Activated naive CD4-positive, alpha-beta T cell treated with anti-CD3 and anti-CD28 coated beads, Interleukin-2, amount 50 U/mL, for 24 hours (primary cell): ENCODE data around the gene SCML1.

Experiments
- H3K27ac Mint-ChIP-seq: one replicate; pipeline ENCODE4 v1.8.0; 2021; ENCODE audit warnings: mild to moderate bottlenecking, mixed read lengths
- H3K27me3 Mint-ChIP-seq: one replicate; pipeline ENCODE4 v1.8.0; 2021; ENCODE audit warnings: mixed read lengths
- H3K36me3 Mint-ChIP-seq: one replicate; pipeline ENCODE4 v1.8.0; 2021; ENCODE audit warnings: mixed read lengths
- H3K4me1 Mint-ChIP-seq: one replicate; pipeline ENCODE4 v1.8.0; 2021; ENCODE audit warnings: mixed read lengths
- H3K4me3 Mint-ChIP-seq: one replicate; pipeline ENCODE4 v1.8.0; 2021; ENCODE audit warnings: mild to moderate bottlenecking, mixed read lengths
- H3K9me3 Mint-ChIP-seq: one replicate; pipeline ENCODE4 v1.8.0; 2021; ENCODE audit warnings: mixed read lengths

The SCML1 gene

DNA sequence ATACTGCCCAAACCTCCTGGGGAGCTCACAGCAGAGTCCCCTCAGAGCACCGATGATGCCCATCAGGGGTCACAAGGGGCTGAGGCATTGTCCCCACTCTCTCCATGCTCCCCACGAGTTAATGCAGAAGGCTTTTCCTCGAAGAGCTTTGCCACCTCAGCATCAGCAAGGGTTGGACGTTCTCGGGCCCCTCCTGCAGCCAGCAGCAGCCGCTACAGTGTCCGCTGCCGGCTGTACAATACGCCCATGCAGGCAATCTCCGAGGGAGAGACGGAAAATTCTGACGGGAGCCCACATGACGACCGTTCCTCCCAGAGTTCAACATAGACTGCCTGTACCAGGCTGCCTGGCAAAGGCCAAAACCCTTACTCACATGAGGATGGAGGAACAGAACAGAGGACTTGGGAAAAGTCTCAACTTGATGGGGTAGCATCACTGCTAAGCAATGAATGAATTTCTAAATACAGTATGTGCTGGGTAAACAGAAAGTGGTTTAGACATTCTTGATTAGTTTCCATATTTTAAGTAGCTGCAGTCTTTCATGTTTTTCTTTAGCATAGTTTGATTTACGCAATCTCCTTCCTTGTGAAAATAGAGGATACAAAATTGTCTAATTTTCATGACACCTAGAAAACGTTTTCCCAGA is 5.0 kb upstream of the SCML1 start:
- no peaks in the 10 kb centered on the region for H3K9me3 Mint-ChIP-seq
- H3K27me3 Mint-ChIP-seq: no peaks in the 10 kb centered on the region
- no peaks in the 10 kb centered on the region for H3K36me3 Mint-ChIP-seq
- H3K4me1 Mint-ChIP-seq: no peaks in the 10 kb centered on the region
- no peak overlapping the region for H3K27ac Mint-ChIP-seq
- H3K4me3 Mint-ChIP-seq: no peak overlapping the region

DNA sequence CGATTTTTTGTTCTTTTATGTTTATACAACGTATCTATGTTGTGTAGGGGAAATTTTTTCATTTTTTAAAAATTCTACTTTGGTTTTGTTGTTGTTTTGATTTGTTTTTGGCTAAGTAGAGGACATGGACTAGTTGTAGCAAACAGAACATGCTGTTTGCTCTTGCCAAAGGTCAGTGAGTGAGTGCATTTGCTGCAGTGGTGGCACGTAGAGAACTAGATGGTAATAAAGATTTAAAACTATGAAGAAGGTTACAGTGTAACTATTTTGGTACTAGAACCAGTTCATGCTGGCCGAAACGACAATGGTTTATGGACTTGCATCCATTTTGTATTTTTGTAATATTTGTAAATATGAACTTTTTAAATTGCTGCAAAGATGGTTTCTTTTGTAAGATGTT is 1.9 kb upstream of the SCML1 start:
- no peak overlapping the region for H3K27ac Mint-ChIP-seq
- H3K4me3 Mint-ChIP-seq: no peak overlapping the region

GRCh38 chrX:17736478-17736855 is 826 bp upstream of the SCML1 start:
- H3K36me3 Mint-ChIP-seq: no peaks in the 10 kb centered on the region
- no peaks in the 10 kb centered on the region for H3K27me3 Mint-ChIP-seq
- H3K9me3 Mint-ChIP-seq: no peaks in the 10 kb centered on the region
- H3K27ac Mint-ChIP-seq: no peak overlapping the region
- peaks cover 32% of the 10 kb centered on the region for H3K4me1 Mint-ChIP-seq
- peak overlapping the region; percentile 93 for H3K4me3 Mint-ChIP-seq

More for the DNA sequence above, 1.9 kb upstream of the SCML1 start:
- H3K4me1 Mint-ChIP-seq: peaks cover 23% of the 10 kb centered on the region
- H3K9me3 Mint-ChIP-seq: no peaks in the 10 kb centered on the region
- H3K36me3 Mint-ChIP-seq: no peaks in the 10 kb centered on the region
- no peaks in the 10 kb centered on the region for H3K27me3 Mint-ChIP-seq

GRCh38 chrX:17737710-17737985 is 355 bp downstream of the SCML1 start:
- H3K27ac Mint-ChIP-seq: peak overlapping the region; percentile 91
- H3K9me3 Mint-ChIP-seq: no peaks in the 10 kb centered on the region
- H3K36me3 Mint-ChIP-seq: no peaks in the 10 kb centered on the region
- H3K4me3 Mint-ChIP-seq: peak overlapping the region; percentile 93
- peaks cover 44% of the 10 kb centered on the region for H3K4me1 Mint-ChIP-seq
- H3K27me3 Mint-ChIP-seq: no peaks in the 10 kb centered on the region

- Mint-ChIP-seq H3K4me1 (peaks cover 49% of the 10 kb centered on the region), H3K4me3 (peak overlapping the region; percentile 93), H3K36me3 (no peaks in the 10 kb centered on the region), H3K27ac (peak overlapping the region; percentile 91), H3K27me3 (no peaks in the 10 kb centered on the region), H3K9me3 (no peaks in the 10 kb centered on the region)
Measured at GRCh38 chrX:17737986-17738713, 857 bp downstream of the SCML1 start.

GRCh38 chrX:17738737-17739535 is 1.6 kb downstream of the SCML1 start:
- H3K4me3 Mint-ChIP-seq: peak overlapping the region; percentile 93
- H3K27me3 Mint-ChIP-seq: no peaks in the 10 kb centered on the region
- H3K36me3 Mint-ChIP-seq: no peaks in the 10 kb centered on the region
- H3K27ac Mint-ChIP-seq: peak overlapping the region; percentile 91
- H3K4me1 Mint-ChIP-seq: peaks cover 54% of the 10 kb centered on the region
- H3K9me3 Mint-ChIP-seq: no peaks in the 10 kb centered on the region

GRCh38 chrX:17740137-17741122 is 3.1 kb downstream of the SCML1 start:
- Mint-ChIP-seq H3K4me1 (peaks cover 55% of the 10 kb centered on the region), H3K36me3 (no peaks in the 10 kb centered on the region), H3K9me3 (no peaks in the 10 kb centered on the region), H3K4me3 (peak overlapping the region; percentile 43), H3K27me3 (no peaks in the 10 kb centered on the region), H3K27ac (peak overlapping the region; percentile 68)

DNA sequence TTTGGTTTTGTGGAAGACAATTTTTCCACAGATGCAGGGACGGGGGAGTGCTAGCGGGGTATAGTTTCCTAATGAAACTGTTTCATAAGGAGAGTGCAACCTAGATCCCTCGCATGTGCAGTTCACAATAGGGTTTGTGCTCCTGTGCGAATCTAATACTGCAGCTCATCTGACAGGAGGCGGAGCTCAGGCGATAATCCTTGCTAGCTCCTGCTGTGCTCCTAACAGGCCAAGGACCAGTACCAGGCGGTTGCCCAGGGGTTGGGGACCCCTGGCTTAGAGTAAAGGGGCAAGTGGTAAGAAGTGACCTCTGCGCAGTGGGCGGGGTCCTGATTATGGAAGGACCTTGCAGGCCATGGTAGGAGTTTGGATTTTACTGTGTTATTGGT is 3.8 kb downstream of the SCML1 start:
- H3K27me3 Mint-ChIP-seq: no peaks in the 10 kb centered on the region
- H3K4me3 Mint-ChIP-seq: no peak overlapping the region
- peaks cover 55% of the 10 kb centered on the region for H3K4me1 Mint-ChIP-seq
- no peak overlapping the region for H3K27ac Mint-ChIP-seq
- no peaks in the 10 kb centered on the region for H3K36me3 Mint-ChIP-seq
- H3K9me3 Mint-ChIP-seq: no peaks in the 10 kb centered on the region

DNA sequence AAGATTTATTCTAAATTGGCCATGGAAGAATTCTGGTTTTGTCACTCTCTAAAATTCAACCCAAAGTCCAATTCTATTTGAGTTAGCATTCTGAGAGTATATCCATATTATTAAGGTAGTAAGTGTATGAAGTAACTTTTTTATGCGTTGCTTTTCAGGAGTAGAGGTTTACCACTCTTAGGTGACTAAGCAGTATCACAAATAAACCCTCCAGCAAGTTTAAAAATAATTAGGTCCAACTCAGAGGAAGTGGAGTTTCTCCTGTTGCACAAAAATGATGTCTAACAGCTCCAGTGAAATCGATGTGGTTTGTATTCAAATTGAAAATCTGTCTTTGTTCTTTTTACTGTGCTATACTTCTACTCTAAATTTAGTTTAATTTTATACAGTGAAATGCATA is 6.6 kb downstream of the SCML1 start:
- Mint-ChIP-seq H3K4me1 (peaks cover 56% of the 10 kb centered on the region), H3K27me3 (no peaks in the 10 kb centered on the region), H3K27ac (no peak overlapping the region)

DNA sequence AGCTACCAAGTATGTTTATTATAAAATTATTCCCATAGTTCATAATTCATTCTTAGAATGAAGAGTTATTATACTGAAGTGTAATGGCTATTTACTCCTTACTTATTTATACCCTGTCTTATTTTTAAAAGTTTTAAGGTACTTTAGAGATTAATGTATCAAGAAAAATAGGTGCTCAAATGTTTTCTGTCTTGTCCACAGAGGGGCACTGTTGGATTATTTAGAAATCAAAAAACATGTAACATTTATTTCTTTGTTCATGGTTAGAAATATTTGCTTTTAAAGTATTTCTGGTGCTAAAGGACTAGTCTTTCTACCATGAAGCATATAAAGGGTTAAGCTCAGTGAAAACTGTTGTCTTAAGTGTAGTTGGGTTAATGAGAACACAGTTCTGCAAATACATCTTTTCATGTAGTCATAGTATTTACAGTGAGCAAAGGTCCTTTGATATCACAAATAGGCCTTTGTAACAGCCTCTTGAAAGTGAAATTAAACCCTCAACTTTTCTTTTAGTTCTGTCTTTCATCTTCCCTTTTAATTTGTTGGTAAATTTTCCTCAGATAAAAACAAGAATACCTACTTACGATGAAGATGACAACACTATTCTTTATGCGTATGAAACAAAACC is 7.7 kb downstream of the SCML1 start:
- Mint-ChIP-seq H3K27ac (no peak overlapping the region), H3K27me3 (no peaks in the 10 kb centered on the region), H3K9me3 (no peaks in the 10 kb centered on the region), H3K4me3 (no peak overlapping the region), H3K4me1 (peaks cover 45% of the 10 kb centered on the region), H3K36me3 (no peaks in the 10 kb centered on the region)

More for the DNA sequence above, 6.6 kb downstream of the SCML1 start:
- Mint-ChIP-seq H3K4me3 (no peak overlapping the region), H3K36me3 (no peaks in the 10 kb centered on the region), H3K9me3 (no peaks in the 10 kb centered on the region)

DNA sequence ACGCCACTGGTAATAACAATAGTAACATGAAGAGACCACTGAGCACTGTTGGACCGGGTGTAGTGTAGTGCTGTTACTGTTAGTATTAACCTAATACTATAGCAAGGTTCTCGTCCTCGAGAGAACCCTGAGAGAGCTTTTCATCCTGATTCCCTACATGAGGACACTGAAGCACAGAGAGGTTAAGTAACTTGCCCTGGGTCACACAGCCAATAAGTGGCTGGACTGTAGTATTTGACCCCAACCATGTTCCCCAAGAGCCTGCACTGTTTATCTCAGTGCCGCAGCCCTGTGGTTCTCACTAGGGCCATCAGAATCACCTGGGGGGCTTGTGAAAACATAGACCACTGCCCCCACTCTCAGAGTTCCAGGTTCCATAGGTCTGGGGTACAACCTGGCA is 10.4 kb downstream of the SCML1 start:
- no peak overlapping the region for H3K27ac Mint-ChIP-seq
- H3K36me3 Mint-ChIP-seq: no peaks in the 10 kb centered on the region
- no peaks in the 10 kb centered on the region for H3K9me3 Mint-ChIP-seq
- H3K4me1 Mint-ChIP-seq: peaks cover 19% of the 10 kb centered on the region
- H3K4me3 Mint-ChIP-seq: no peak overlapping the region
- H3K27me3 Mint-ChIP-seq: no peaks in the 10 kb centered on the region

GRCh38 chrX:17748684-17749083 is 11.4 kb downstream of the SCML1 start:
- H3K27ac Mint-ChIP-seq: no peak overlapping the region

DNA sequence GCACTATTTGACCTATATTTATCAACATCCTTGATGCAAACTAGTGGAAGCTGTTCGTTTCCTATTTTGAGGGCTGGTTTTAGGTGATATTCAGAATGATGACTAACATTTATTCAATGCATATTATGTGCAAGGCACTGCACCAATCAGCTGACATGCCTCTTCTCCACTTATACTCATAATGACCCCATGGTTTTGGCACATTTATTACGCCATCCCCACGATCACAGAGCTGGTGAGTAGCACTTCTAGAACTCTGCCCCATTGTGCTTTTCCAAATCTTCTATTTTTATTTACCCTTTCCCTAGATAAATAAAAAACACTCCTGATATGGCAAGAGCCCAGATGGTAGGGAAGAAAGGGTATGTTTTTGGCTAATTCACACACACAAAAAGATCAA is 13.1 kb downstream of the SCML1 start:
- Mint-ChIP-seq H3K9me3 (no peaks in the 10 kb centered on the region), H3K27ac (no peak overlapping the region), H3K4me3 (no peak overlapping the region), H3K4me1 (peaks cover 9% of the 10 kb centered on the region), H3K27me3 (no peaks in the 10 kb centered on the region), H3K36me3 (no peaks in the 10 kb centered on the region)

More at GRCh38 chrX:17748684-17749083, 11.4 kb downstream of the SCML1 start:
- Mint-ChIP-seq H3K4me3 (no peak overlapping the region), H3K27me3 (no peaks in the 10 kb centered on the region), H3K36me3 (no peaks in the 10 kb centered on the region), H3K4me1 (peaks cover 12% of the 10 kb centered on the region), H3K9me3 (no peaks in the 10 kb centered on the region)

- Mint-ChIP-seq H3K36me3 (no peaks in the 10 kb centered on the region), H3K4me3 (no peak overlapping the region), H3K27me3 (no peaks in the 10 kb centered on the region), H3K27ac (no peak overlapping the region), H3K9me3 (no peaks in the 10 kb centered on the region), H3K4me1 (peaks cover 15% of the 10 kb centered on the region)
Measured at GRCh38 chrX:17758382-17758781, 21.1 kb downstream of the SCML1 start.

DNA sequence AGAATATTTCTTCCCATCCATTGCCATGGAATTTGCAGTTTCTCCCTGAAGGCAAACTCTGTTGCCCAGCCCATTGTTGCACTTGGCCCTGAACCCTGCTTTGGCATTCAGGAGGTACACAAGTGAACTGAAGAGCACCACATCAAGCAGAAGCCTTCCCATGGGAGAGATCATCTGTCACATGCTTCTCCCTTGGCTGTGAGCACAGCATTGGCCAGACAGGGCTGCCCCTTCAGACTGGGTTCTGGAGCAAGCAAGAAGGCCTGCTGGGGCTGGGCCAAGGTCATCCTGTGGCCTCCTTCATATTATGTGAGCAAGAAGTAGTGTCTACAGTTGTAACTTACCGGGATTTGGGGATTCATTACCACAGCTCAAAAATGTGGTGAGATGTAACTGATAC is 22.7 kb downstream of the SCML1 start:
- Mint-ChIP-seq H3K4me1 (peaks cover 15% of the 10 kb centered on the region), H3K27me3 (no peaks in the 10 kb centered on the region), H3K27ac (no peak overlapping the region), H3K36me3 (no peaks in the 10 kb centered on the region), H3K4me3 (no peak overlapping the region), H3K9me3 (no peaks in the 10 kb centered on the region)
